OCI-LY7 (cell line): ENCODE data around the gene RIN3.

ENCODE experiments used
- CTCF ChIP-seq: fragments of 200-600 bp; sonication (generic); conservative IDR thresholded peaks from 2 replicates; pipeline ENCODE4 v1.5.1; 2014; ENCODE audit warnings: mild to moderate bottlenecking, antibody characterized with exemption, low read length, moderate library complexity, mixed read lengths
- EZH2phosphoT487 ChIP-seq: fragments of 200-600 bp; sonication (generic); IDR thresholded peaks from 2 replicates; pipeline ENCODE4 v1.6.1; 2018; ENCODE audit warnings: low read depth, borderline replicate concordance, mild to moderate bottlenecking, mixed run types, antibody characterized with exemption, low read length, moderate library complexity, mixed read lengths

- TF ChIP-seq CTCF (no peak), EZH2phosphoT487 (no peak)
Measured at GRCh38 chr14:92719890-92720323, 206.3 kb downstream of the RIN3 start.
